Anterior cingulate cortex (tissue), 58 donors: ENCODE measurements around the gene ANKLE1.
"Not testable (repeated sequence)": the region's sequence is repeated elsewhere in the genome, so short reads cannot be mapped to it uniquely, and the experiment has no call there.

Experiments
- DNase-seq, 58 donors: peaks; one replicate each; lab custom pipeline; 2025; lab: John Stamatoyannopoulos, UW

ANKLE1 gene

DNA sequence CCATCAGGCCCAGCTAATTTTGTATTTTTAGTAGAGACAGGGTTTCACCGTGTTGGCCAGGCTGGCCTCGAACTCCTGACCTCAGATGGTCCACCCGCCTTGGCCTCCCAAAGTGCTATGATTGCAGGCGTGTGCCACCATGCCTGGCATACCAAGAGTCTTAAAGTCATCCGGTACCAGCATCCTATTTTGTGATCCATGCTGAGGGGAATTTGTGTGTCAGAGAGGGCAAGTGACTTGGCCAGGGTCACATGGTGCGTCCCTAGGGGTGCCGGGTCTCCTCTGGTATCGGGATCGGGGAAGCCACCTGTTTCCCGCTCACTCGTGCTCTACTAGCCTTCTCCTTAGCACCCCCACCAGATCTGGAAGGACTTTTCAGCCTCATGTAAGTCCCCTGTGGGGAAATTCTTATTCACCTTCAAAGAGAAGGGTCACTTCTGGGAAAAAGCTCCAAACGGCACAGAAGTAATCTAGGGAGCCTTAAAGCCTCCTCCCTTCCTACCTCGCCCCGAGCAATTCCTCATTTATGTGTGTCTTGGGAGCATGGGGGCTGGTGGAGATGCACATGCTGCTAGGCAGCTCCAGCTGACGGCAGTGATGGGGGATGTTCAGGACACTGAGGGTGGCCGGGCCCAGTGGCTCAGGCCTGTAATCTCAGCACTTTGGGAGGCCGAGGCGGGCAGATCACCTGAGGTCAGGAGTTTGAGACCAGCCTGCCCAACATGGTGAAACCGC is 6.1 kb upstream of the ANKLE1 start:
- no peak for DNase-seq

DNA sequence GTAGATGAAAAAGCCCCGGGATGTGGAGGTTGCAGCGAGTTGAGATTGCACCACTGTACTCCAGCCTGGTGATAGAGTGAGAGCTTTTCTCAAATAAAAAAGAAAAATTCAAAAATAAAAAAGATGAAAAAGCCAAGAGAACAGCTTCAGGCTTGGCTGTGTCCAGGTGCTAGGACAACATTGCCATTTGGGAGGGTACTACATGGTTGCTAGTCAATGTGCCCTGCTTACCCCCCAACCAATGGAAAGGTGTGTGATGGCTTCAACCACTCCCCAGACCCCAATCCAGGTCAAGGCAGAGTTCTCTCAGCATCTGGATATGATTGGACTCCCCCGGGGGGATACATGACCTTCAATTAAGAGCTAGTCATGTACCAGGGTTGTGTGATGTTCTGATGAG is 2.3 kb upstream of the ANKLE1 start:
- DNase-seq, result no peak

DNA sequence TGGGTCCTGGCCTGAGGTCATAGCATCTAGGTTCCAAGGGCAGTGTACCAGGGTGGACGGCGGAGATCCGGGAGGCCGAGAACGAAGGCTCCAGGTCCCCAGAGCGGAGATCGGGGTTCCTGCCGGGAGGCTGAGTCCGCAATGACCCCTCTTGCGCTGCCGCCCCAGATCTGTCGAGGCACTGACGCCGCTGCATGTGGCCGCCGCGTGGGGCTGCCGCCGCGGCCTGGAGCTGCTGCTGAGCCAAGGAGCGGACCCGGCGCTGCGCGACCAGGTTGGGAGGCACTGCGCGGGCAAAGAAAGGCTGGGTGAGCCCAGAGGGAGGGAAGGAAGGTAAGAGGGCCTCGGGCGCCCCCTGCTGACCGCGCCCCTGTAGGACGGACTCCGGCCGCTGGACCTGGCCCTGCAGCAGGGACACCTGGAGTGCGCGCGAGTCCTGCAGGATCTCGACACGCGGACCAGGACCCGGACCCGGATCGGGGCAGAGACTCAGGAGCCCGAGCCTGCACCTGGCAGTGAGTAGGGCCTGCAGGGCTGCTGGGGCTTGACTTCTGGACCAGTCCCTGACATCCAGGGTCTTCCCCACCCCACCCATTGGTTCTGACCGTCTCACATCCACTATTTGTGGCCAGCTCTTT is 906 bp downstream of the ANKLE1 start:
- DNase-seq, result peak in 55 of 58 donors; percentile 7 to 86 (median 45)

GRCh38 chr19:17283504-17283996 is 1.8 kb downstream of the ANKLE1 start:
- no peak for DNase-seq

- no peak for DNase-seq
These were observed 3.9 kb downstream of the ANKLE1 start for GRCh38 chr19:17285415-17286135.

DNA sequence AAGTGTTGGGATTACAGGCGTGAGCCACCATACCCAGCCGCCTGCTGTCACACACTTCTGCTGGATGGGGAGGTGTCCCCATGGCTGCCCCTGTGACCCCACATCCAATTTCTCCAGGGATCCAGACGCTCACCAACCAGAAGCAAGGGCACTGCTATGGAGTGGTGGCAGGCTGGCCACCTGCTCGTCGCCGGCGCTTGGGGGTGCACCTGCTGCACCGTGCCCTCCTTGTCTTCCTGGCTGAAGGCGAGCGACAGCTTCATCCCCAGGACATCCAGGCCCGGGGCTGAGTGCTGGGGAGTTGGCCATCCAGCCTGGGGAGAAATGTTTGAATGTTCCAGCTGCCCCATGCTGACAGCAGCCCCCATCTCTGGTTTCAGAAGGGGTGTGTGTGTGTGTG is 4.6 kb downstream of the ANKLE1 start:
- no peak for DNase-seq

DNA sequence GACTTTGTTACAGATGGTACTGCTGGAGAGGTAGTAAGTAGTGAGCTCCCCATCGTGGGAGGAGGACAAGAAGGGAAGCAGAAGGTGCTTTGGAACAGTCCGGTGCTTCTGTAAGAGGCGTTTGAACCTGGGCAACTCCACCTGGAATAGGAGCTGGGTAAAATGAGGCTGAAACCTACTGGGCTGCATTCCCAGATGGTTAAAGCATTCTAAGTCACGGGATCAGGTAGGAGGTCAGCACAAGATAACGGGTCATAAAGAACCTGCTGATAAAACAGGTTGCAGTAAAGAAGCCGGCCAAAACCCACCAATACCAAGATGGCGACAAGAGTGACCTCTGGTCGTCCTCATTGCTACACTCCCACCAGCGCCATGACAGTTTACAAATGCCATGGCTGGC is 5.1 kb downstream of the ANKLE1 start:
- DNase-seq, result no peak

DNA sequence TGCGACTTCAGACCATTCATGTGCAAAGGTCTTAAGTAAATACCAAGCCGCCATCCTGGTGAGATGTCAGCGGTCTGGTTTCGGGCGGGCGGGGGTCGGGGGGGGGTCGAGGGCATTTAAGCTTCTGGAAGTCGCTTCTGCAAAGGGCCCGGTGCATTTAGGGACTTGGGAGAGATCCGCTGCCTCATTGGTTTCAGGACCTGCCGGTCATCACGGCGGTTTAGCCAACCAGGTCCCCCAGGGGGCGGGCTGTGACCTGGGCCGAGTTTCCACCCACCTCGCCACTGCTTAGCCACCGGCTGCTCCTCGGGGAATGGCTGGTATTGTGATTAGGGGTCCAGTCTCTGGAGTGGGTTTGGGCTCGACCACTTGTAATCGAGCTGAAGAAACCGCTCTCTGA is 7.8 kb downstream of the ANKLE1 start:
- DNase-seq, result peak in 23 of 58 donors; percentile 0 to 47 (median 13)

- peak in 35 of 58 donors; percentile 6 to 72 (median 32) for DNase-seq
These were observed 10.8 kb downstream of the ANKLE1 start for GRCh38 chr19:17292301-17293074.

DNA sequence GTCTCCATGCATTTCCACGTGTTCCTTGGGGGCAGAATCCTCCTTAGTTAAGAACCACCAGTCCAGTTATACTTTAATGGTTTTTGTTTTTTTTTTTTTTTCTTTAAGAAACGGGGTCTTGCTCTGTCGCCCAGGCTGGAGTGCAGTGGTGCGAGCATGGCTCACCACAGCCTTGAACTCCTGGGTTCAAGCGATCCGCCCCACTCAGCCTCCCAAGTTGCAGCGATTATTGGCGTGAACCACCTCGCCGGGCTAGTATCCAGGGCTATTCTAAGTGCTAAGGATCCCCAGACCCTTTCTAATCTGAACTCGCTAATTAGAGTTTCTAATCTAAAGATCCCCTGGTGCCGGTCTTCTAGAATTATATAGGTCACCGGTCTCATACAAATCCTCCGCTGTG is 11.9 kb downstream of the ANKLE1 start:
- no peak for DNase-seq

DNA sequence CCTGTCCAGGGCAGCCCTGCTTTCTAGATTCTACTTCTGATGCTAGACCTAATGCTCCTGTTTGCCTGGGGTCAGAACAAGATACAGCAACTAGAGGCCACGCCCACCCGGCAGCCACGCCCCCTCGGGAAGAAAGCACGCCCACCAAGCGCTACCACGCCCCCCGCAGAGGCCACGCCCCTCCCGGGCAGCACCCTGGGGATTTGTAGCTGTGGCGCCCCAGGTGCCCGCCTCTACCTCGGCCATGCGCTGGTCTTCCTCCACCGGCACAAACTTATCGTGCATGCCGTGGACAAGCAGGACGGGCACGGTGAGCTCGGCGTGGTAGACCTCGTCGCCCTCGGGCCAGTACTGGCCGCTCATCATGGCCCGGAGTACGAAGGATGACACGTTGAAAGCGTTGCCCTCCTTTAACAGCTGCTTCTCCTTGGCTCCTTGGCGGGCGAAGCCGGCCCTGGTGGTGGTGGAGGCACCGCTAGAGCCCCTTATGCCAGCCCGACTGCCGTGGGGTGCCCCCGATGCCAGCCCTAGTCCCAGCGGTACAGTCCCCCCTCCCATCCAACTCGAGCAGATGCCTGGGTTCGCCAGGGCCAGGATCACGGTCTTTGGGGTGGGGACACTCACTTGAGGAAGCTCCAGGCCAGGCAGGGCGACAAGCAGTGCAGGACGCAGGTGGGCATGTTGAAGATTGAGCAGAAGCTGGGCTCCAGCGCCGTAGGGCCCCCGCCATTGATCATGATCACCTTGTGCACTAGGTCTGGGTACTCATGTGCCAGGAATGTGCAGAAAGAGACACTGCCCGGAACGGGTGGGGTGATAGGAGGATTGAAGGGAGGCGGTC is 12.6 kb downstream of the ANKLE1 start:
- DNase-seq, result peak in 1 of 58 donors; percentile 1

- not testable (repeated sequence) for DNase-seq
These were observed 13.8 kb downstream of the ANKLE1 start for GRCh38 chr19:17295551-17295950.

DNA sequence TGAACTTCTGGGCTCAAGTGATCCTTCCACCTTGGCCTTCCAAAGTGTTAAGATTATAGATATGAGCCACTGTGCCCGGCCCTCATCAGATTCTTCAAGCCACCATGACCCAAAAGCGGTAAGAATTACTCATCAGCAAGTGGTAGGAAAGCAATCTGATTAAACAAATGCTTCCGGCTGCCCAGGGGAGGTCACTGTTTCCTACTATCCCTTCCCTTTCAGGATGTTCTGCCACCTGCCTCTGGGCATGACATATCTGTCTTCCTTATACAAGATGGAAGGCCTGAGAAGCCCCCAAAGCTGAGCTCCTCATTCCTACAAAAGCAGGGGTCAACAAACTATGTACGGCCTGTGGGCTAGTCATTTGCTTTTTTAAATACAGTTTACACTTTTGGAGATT is 14.6 kb downstream of the ANKLE1 start:
- DNase-seq, result no peak

DNA sequence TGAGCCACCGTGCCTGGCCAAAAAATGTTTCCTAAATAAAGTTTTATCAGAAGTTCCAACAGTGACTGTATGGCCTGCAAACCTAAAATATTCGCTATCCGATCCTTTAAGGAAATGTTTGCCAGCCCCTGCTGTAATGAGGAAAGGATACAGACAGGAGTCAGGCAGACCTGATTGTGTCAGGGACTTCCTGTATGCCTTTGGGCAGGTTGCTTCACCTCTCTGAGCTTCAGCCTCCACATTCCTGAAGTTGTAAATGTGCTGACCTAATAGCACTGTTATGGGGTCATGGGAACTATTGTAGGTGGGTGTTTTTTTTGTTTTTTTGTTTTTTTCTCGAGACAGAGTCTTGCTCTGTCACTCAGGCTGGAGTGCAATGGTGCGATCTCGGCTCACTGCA is 15.3 kb downstream of the ANKLE1 start:
- DNase-seq, result no peak

DNA sequence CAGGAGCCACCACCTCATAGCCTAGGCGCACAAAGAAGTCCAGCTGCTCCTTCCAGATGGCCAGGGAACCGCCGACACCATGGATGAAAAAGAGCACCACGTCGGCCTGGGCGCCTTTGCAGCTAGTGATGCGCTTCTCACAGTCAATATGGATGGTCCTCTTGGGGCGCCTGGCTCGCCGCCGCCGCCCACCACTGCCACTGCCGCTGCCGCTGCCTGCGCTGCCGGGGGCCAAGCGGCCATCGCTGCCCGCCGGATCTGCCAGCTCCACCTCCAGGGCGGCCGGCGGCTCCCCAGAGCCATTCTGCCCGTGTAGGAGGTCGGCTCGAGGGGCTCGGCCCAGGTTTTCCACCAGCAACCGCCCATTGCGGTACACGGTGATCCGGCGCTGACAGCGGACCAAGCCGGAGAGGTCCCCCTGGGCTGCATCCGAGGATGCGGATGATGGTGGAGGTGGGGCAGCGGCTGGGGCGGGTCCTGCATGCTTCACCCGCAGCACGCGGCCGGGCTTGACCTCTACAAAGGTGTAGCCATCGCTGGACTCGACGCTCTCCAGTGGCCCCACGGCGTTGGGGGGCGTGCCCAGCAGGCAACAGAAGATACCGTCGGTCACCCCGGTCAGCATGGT is 19.4 kb downstream of the ANKLE1 start:
- no peak for DNase-seq

DNA sequence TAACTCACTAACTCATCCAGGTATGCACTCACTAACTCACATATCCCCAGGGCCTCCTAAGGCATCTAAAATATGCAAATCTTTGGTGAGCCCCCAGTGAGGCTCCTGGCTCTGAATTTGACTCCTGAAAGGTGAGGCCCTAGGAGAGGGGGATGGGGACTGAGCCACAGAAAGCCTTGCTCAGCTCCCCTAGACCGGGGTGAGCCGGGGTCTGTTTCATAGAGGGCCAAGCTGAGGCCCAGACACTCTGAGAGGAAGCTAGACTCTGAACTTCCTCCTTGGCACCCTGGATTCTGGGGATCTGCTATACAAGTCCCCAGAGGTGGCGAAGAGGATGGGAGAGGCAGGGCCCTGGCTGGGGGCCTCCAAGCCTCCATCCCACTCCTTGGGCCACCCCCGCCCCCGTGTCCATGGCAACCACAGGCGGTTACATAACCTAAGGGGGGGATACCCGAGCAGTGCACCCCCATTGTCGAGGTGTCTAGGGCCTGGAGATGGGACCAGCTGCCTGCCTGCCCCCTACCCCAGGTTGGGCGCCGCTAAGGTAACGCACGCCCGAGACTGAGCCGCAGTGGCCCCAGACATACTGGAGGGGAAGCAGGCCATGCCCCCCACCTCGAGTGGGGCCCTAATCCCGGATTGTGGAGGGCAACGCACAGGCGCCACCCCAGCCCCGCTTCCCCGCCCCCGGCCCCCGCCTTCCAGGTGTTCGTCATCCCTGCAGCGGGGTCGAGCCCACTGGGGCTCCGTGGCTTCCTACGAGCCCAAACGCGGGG is 20.9 kb downstream of the ANKLE1 start:
- peak in 30 of 58 donors; percentile 6 to 69 (median 30) for DNase-seq

- DNase-seq, result peak; percentile 50 to 97 (median 90)
These were observed 21.7 kb downstream of the ANKLE1 start, which contains the start of gene ABHD8 for GRCh38 chr19:17303167-17303939. Gene ABHD8 (minus strand): TSS chr19:17303425. CDS start chr19:17301616, 1,809 bp downstream.

DNA sequence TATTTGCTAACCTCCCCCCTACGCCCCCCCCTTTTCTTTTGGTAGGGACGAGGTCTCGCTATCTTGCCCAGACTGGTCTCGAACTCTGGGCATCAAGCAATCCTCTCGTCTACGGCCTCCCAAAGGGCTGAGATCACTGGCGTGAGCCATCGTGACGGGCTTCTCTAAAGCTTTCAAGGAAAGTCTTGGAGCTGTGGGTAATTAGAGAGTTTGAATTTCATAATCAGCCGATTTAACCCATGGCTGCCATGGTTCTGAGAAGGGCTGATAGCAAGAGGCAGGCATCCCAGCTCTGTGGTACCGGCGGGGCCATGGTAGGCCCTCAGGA is 22.2 kb downstream of the ANKLE1 start:
- DNase-seq, result no peak
